ENCODE data around the gene PSMC5.
"Not testable (repeated sequence)": the region's sequence is repeated elsewhere in the genome, so short reads cannot be mapped to it uniquely, and the experiment has no call there.

PSMC5 gene

GRCh38 chr17:63871646-63872365 lies 44.6 kb downstream of the PSMC5 start:
- not testable (repeated sequence) for H3K4me3 Mint-ChIP-seq; H3K27ac Mint-ChIP-seq (ENCODE audit: low read depth); DNase-seq (ENCODE audit: low spot score in 2 of 2); H3K9me3 Mint-ChIP-seq; H3K36me3 Mint-ChIP-seq (ENCODE audit: insufficient read depth); H3K4me1 Mint-ChIP-seq; ATAC-seq (replicated peaks; ENCODE audit: extremely low read depth, poor library complexity, severe bottlenecking); H3K27me3 Mint-ChIP-seq

GRCh38 chr17:63873577-63873976 lies 46.3 kb downstream of the PSMC5 start, which contains the start of gene CSH2:
CSH2 (minus strand) TSS chr17:63873677; CDS start chr17:63873614, 63 bp downstream.
- H3K36me3 Mint-ChIP-seq (ENCODE audit: insufficient read depth); H3K4me3 Mint-ChIP-seq; ATAC-seq (replicated peaks; ENCODE audit: extremely low read depth, poor library complexity, severe bottlenecking); H3K9me3 Mint-ChIP-seq; H3K27me3 Mint-ChIP-seq; DNase-seq (ENCODE audit: low spot score in 2 of 2); H3K27ac Mint-ChIP-seq (ENCODE audit: low read depth); H3K4me1 Mint-ChIP-seq: not testable (repeated sequence)

GRCh38 chr17:63874061-63874626 lies 46.9 kb downstream of the PSMC5 start:
- not testable (repeated sequence) for H3K4me1 Mint-ChIP-seq; H3K36me3 Mint-ChIP-seq (ENCODE audit: insufficient read depth); H3K9me3 Mint-ChIP-seq; DNase-seq (ENCODE audit: low spot score in 2 of 2); ATAC-seq (replicated peaks; ENCODE audit: extremely low read depth, poor library complexity, severe bottlenecking); H3K4me3 Mint-ChIP-seq; H3K27me3 Mint-ChIP-seq; H3K27ac Mint-ChIP-seq (ENCODE audit: low read depth)

DNA sequence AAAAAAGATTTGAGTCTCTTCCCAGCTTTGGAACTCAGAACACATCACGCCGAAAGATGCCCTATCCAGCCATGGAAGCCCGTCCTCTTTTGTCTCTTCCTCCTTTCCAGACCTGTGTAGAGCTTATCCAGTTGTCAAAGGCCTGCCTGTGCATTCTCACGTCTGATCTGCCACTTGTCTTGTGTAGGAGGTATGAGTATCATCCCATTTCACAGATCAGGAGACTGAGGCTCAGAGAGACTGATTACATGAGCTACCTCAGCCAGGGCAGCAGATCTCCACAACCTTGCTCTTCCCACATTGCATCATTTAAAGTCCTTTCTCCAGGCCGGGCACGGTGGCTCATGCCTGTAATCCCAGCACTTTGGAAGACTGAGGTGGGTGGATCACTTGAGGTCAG lies 47.5 kb downstream of the PSMC5 start:
- H3K27ac Mint-ChIP-seq (ENCODE audit: low read depth); DNase-seq (ENCODE audit: low spot score in 2 of 2); H3K9me3 Mint-ChIP-seq; H3K27me3 Mint-ChIP-seq; H3K36me3 Mint-ChIP-seq (ENCODE audit: insufficient read depth); ATAC-seq (replicated peaks; ENCODE audit: extremely low read depth, poor library complexity, severe bottlenecking); H3K4me3 Mint-ChIP-seq; H3K4me1 Mint-ChIP-seq: not testable (repeated sequence)

GRCh38 chr17:63878413-63878812 lies 51.2 kb downstream of the PSMC5 start:
- not testable (repeated sequence) for H3K4me1 Mint-ChIP-seq; DNase-seq (ENCODE audit: low spot score in 2 of 2); H3K27me3 Mint-ChIP-seq; H3K27ac Mint-ChIP-seq (ENCODE audit: low read depth); H3K4me3 Mint-ChIP-seq; H3K9me3 Mint-ChIP-seq; ATAC-seq (replicated peaks; ENCODE audit: extremely low read depth, poor library complexity, severe bottlenecking); H3K36me3 Mint-ChIP-seq (ENCODE audit: insufficient read depth)

DNA sequence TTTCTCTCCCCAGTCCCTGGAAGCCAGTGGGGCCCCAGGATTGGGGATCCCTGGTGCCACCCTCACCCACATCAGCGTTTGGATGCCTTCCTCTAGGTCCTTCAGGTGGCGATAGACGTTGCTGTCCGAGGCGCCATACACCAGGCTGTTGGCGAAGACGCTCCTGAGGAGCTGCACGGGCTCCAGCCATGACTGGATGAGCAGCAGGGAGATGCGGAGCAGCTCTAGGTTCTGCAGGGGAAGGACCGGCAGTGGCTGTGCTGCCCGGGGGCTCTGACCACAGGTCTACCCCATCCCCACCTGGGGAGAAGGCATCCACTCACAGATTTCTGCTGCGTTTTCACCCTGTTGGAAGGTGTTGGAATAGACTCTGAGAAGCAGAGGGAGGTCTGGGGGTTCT lies 53.5 kb downstream of the PSMC5 start:
- Mint-ChIP-seq H3K27ac (ENCODE audit: low read depth) (no peak overlapping the region), H3K36me3 (ENCODE audit: insufficient read depth) (no peaks in the 10 kb centered on the region), H3K4me1 (no peaks in the 10 kb centered on the region), H3K9me3 (no peaks in the 10 kb centered on the region), H3K4me3 (no peak overlapping the region), H3K27me3 (peaks cover 7% of the 10 kb centered on the region)
- no peak for DNase-seq (ENCODE audit: low spot score in 2 of 2)
- ATAC-seq (replicated peaks; ENCODE audit: extremely low read depth, poor library complexity, severe bottlenecking) = no peak

DNA sequence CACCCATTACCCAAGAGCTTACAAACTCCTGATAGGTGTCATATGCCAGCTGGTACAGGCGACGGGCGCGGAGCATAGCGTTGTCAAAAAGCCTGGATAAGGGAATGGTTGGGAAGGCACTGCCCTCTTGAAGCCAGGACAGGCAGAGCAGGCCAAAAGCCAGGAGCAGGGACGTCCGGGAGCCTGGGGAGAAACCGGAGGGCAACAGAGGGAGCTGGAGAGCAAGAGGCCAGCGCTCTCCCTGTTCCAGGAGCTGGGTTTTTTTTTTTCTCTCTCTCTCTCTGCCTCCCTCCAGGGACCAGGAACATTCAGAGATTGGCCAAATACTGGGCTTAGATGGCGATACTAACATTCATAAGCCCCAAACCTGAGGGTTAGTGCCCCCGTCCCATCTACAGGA lies 54.1 kb downstream of the PSMC5 start:
- H3K4me3 Mint-ChIP-seq; H3K27me3 Mint-ChIP-seq; H3K36me3 Mint-ChIP-seq (ENCODE audit: insufficient read depth); H3K9me3 Mint-ChIP-seq; ATAC-seq (replicated peaks; ENCODE audit: extremely low read depth, poor library complexity, severe bottlenecking); H3K4me1 Mint-ChIP-seq; DNase-seq (ENCODE audit: low spot score in 2 of 2); H3K27ac Mint-ChIP-seq (ENCODE audit: low read depth): not testable (repeated sequence)
